ENCODE results near the gene HIC2.
"Not testable (repeated sequence)": the region's sequence is repeated elsewhere in the genome, so short reads cannot be mapped to it uniquely, and the experiment has no call there.

HIC2 gene

GRCh38 chr22:21450858-21451353 lies 33.7 kb downstream of the HIC2 start:
- no peak for DNase-seq

- no peak for DNase-seq
These were observed 34.7 kb downstream of the HIC2 start for GRCh38 chr22:21451545-21452520.

GRCh38 chr22:21452666-21453065 lies 35.5 kb downstream of the HIC2 start:
- DNase-seq = not testable (repeated sequence)

DNA sequence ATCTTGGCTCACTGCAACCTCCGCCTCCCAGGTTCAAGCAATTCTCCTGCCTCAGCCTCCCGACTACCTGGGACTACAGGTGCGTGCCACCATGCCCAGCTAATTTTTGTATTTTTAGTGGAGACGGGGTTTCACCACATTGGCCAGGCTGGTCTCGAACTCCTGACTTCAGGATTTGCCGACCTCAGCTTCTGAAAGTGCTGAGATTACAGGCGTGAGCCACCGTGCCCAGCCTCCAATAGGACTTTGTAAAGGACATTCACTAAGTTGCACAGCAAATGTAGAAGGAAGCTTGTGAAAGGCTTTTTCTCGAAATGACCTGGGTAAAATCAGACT lies 37.8 kb downstream of the HIC2 start:
- not testable (repeated sequence) for DNase-seq

DNA sequence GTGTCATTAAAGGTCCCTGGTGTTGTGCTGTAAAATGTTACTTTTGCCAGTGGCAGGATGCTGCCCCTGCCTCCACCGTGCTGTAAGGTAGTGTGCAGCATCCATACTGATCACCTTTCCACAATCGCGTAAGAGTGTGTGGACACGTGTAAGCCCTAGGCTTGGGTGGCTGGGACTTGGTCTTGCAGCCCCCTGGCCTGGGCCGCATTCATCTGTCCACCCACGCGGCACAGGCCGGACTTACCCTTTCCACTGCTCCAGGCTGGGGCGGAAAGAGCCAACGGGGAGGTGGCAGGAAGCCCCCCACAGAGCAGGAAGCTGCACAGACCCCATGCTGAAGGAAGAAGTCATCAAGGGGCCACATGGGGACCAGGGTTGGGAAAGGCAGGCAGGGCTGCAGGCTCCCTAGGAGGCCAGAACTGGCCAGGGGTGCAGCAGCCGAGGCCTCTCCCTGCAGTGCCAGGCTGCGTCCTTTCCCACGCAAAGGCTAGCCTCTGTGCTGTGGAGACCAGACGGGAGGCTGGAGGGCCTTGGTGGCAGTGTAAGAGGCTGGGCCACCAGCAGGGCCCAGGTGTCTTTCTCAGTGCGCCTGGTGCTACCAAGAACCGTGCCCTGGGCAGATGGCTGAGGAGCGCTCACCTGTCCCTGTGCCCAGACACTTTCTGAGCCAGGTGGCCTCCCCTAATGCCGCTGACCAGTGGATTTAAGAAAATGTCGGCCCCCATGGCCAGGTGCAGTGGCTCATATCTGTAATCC lies 38.3 kb downstream of the HIC2 start:
- DNase-seq = no peak

- no peak for DNase-seq
These were observed 40.0 kb downstream of the HIC2 start for GRCh38 chr22:21457023-21457787.

DNA sequence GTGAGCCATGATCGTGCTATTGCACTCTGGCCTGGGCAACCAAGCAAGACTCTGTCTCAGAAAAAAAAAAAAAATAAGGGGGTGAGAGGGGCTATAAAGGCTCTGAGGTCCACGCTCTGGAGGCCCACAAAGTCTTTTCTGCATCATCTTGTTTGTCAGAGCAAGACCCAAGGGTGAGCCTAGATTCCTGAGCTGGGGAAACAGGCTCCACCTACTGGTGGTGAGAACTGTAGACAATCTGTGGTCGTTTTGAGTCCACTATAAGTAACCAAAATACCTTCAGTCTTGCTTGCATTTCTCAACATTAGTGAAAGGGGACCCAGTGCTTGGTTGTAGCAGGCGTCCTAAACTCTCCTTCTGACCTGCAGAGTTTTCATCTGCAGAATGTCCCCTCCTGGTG lies 45.5 kb downstream of the HIC2 start:
- DNase-seq = not testable (repeated sequence)

GRCh38 chr22:21467337-21468193 lies 50.4 kb downstream of the HIC2 start, which contains the start of gene TMEM191C:
TMEM191C (plus strand) TSS chr22:21467387; CDS start chr22:21467460, 73 bp downstream.
- DNase-seq = not testable (repeated sequence)

DNA sequence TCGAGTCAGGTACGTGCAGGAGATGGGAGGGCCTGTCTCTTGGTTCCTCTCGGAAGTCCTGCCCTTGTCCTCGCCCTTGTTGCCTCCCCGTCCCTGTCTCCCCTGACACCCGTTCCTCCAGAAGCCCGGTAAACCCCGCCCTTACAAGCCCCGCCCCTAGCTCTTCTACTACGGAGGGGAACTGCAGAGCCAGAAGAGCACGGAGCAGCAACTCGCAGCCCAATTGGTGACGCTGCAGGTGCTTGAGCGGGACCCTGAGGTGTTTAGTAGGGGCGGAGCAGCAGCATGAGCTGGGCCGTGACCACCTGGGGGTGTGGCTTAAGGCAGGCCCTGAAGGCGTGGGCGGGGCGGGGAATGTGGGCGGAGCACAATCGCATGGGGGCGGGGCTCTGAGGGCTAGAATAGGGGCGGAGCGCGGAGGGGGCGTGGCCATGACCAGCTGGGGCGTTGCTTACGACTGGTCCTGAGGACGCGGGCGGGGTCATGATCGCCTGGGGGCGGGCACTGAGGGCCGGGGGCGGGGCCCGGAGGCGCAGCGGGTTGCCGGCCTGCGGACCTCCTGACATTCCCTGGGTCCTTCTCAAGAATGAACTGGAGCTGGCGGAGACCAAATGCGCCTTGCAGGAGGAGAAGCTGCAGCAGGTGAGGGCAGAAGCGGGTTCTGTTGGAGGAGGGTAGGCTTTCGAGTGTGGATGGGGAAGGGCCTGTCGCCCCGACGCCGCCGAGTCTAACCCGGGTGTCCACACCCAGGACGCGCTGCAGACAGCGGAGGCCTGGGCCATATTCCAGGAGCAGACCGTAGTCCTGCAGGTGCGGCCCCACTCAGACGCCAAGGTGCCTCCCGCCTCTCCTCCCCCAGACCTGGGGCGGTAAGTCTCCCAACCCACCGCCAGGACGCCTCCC lies 51.3 kb downstream of the HIC2 start:
- peak; percentile 90 for DNase-seq

- DNase-seq = not testable (repeated sequence)
These were observed 52.2 kb downstream of the HIC2 start for GRCh38 chr22:21469097-21469994.

DNA sequence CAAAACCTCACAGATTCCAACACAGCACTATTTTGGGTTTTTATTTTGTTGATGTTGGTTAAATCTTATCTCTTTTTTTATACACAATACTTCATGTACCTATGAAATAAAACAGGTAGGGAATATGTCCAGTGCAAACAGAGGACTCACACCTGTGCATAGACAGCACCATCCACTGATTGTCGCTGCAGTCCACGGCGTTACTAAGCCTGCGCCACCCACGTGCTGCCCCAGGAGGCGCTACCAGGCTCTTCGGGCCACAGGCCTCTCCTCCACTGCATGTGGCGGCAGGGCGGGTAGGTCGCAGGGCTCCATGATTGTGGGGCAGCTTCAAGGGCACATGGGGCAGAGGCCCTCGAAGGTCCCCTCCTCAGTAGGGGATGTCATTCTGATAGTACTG lies 55.8 kb downstream of the HIC2 start:
- not testable (repeated sequence) for DNase-seq

GRCh38 chr22:21473664-21474063 lies 56.5 kb downstream of the HIC2 start:
- not testable (repeated sequence) for DNase-seq

DNA sequence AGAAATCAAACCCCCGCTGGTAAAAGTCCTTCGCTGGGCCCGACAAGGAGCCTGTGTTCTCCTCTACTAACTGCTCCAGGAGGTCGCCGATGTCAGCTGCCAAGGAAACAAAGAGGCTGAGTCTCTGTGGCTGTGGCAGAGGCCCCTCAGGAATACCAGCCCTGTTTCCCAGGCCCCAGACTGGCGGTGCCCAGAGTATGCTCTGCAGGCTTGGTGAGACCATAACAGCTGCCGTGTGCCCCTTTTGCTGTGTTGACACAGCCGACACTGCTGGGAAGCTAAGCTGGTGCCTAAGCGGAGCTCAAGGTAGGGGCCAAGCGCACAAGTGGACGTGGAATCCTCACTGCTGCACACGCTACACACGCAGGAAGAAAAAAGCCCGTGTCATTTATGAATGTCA lies 66.9 kb downstream of the HIC2 start:
- DNase-seq = not testable (repeated sequence)

GRCh38 chr22:21487723-21488122 lies 70.6 kb downstream of the HIC2 start:
- DNase-seq = not testable (repeated sequence)

- not testable (repeated sequence) for DNase-seq
These were observed 72.0 kb downstream of the HIC2 start for GRCh38 chr22:21489149-21489680.

- not testable (repeated sequence) for DNase-seq
These were observed 73.4 kb downstream of the HIC2 start for GRCh38 chr22:21490556-21490955.

DNA sequence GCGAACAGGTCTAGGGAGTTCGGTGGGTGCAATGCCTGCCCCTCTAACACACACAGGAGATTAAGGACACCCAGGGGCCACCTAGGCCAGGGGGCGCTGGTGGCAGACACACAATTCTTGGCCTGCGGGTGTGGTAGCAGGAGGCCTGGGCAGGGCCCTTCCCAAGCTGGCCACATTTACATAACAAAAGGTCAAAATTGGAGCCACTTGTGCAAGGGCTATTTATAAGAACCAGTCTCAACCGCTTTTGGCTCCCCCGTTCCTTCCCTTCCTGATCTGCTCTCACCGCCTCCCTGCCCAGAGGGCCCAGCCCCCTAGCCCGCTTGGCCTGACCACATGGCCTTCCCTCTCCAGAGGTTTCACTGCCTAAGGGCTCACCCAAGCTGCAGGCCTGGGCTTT lies 75.1 kb downstream of the HIC2 start:
- DNase-seq = not testable (repeated sequence)

DNA sequence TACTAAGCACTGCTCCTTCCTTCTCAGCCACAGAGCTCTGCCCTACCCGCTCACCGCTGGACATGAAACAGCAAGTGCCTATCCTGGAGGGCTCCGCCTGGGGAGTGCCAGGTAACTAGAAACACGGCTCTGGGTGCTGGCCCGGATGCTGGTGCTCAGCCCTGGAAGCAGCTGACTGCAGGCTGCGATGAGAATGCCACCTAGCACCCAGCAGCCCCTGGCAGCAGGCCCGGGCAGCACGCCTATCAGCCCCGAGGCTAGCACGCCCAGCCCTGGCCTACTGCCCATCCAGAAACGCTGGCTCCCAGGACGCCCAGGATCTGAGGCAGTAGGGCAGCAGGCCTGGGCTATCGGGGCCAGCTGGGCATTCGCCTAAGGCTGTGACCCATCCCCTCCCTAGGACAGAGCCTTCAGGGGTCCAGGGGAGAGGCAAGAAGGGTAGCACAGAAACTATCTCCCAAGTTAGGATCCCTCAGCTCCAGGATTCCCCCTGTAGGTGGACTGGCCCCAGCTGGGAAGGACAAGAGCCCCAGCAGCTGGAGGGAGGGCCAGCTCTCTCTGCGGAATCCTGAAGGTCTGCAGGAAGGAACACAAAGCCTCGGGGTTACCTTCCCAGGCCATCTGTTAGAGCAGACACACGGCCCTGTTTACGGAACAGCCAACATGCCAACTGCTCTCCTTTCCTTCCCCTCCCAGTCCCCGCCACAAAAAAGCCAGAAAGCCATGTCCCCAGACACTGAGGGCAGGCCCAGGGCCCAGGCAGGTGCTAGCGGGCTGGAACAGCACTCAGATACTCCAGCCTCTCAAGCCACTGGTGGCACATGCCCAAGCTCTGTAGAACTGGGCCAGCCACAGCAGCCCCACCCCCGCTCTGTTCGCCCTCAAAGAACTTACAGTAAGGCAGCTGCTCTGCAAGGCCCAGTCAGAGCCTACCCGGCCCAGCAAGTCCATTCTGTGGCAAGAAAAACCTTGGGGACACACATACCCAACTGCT lies 76.9 kb downstream of the HIC2 start:
- DNase-seq = not testable (repeated sequence)
